AG04449 (cell line): ENCODE results near the gene STK32C.

Experiments
- CTCF ChIA-PET: fragments of 350-600 bp; formaldehyde crosslinking; extraction: SDS; loops from one replicate; lab custom pipeline; 2021; ENCODE audit warnings: antibody characterized with exemption; lab: Yijun Ruan, JAX
- POLR2A ChIA-PET: fragments of 400-600, 350-600 bp; formaldehyde crosslinking; extraction: SDS; loops from one replicate; lab custom pipeline; 2020; ENCODE audit warnings: antibody characterized with exemption, inconsistent platforms; lab: Yijun Ruan, JAX
- DNase-seq: peaks from one replicate; pipeline ENCODE4 v3.0.0-alpha.2; 2010; ENCODE audit warnings: low read depth, low spot score
- H3K4me3 ChIP-seq: 2 replicates; pipeline ENCODE4 v1.5.1; 2011; ENCODE audit warnings: low read depth, mild to moderate bottlenecking, control low read depth, low read length
- CTCF ChIP-seq: IDR thresholded peaks from one replicate; pipeline ENCODE4 v1.5.1; 2011; ENCODE audit warnings: mild to moderate bottlenecking, moderate library complexity, low read length, control low read depth, inconsistent platforms; ENCODE audit not compliant: insufficient read depth; ENCODE audit errors: missing control alignments

The STK32C gene

GRCh38 chr10:132187430-132188138 is 120.2 kb downstream of the STK32C start:
- POLR2A ChIA-PET: no interaction called here

DNA sequence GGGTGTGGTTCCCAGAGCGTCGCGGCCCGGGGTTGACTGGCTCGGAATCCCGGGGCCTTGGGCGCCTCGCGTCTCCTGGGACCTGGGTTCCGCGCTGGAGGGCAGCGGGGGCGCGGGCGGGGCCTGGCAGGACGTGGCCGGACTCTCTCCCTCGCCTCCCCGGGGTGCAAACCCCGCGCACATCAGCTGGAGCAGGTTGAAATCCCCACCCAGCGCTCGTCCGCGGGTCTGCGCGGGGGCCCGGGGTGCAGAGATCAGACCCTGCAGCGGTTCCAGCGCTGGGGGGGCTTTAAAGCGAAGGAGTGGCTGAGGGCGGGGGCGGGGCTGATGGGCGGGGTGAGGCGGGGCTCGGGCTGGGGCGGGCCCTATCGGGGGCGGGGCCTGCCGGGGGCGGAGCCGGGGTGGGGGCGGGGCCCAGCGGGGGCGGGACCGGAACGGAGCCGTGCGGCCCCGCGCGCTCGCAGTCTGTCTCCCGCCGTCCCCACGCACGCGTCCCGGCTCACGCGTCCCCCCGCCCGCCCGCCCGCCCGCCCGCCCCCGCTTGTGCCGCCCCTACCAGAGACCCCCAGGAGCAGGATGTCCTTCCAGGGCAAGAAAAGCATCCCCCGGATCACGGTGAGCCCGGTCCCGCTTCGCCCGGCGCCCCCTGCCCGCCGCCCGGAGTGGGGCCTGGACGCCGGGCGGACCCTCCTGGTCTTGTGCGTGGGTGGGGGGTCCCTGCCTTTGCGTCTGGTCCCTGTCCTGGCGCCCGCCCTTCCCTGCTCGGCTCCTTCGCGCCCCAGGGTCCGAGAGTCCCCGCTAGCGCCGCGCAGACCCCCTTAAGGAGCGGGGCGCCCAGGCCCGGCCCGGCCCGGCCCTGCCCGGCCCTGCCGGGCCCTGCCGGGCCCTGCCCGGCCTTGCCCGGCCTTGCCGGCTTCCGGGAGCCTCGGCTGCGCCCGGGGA is 121.0 kb downstream of the STK32C start, which contains the start of gene DPYSL4:
Gene DPYSL4 (plus strand): TSS at position 461 of the 942 bp plus-strand sequence. CDS start 116 bp downstream, at position 577.
- POLR2A ChIA-PET: no interaction called here
- CTCF ChIA-PET: interaction anchor here (1.6 kb wide), 1 partner anchor 36 kb away, joined by 3 read pairs; no protein-coding TSS in a partner anchor
- TF ChIP-seq CTCF: peak; percentile 1
- DNase-seq: no peak
- peak within 1 kb of the TSS; percentile 63 for H3K4me3 ChIP-seq

More at GRCh38 chr10:132187430-132188138, 120.2 kb downstream of the STK32C start:
- H3K4me3 ChIP-seq: peak overlapping the region; percentile 63
- CTCF ChIA-PET: interaction anchor here (1.6 kb wide), 1 partner anchor 35 kb away, joined by 3 read pairs; no protein-coding TSS in a partner anchor
- no peak for DNase-seq
- TF ChIP-seq CTCF: no peak

DNA sequence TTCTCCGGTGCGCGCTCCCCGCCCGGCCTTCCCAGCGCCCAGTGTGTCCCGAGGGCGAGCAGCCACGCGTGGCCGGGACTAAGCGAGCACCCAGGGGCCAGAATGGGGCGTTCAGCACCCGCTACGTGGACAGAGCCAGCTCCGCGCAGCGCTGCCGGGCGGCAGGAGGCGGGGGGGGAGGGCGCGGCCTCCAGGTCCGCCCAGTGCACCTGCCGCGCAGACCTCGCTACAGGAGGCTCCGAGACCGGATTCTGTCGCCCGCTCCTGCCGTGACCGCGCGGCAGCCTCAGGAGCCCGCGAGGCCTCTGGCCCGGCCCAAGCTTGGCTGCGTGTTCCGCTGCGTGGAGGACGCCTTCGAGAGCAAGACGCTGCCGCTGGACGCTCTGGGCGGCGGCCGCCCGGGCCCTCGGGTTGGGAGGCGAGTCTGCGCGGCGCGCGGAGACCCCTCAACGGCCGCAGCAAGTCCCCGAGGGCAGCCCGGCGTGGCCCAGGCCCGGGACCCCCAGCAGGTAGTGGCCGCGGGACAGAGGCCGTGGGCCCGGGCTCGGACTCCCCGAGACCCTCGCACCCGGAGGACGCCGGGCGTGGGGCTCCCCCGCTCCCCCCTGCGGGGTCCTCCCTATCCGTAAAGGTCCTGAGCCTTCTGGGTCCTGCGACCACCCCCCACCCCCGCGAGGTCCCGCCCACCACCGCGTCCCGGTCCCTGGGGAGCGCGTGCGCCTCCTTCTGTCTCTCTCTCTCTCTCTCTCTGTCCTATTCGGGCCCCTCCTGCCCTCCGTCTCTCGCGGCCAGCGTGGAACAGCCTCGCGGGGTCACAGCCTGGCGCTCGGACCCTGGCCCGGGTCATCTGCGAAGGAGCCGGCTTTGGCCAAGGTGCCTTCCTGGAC is 121.9 kb downstream of the STK32C start:
- ChIA-PET CTCF (no interaction called here), POLR2A (no interaction called here)
- peak overlapping the region; percentile 39; the same call in 1 of the 2 replicates for H3K4me3 ChIP-seq
- no peak for DNase-seq
- TF ChIP-seq CTCF: no peak

- no peak overlapping the region for H3K4me3 ChIP-seq
- no peak for TF ChIP-seq CTCF
- no peak for DNase-seq
- ChIA-PET CTCF (no interaction called here), POLR2A (no interaction called here)
Measured at GRCh38 chr10:132184816-132185593, 122.7 kb downstream of the STK32C start.

DNA sequence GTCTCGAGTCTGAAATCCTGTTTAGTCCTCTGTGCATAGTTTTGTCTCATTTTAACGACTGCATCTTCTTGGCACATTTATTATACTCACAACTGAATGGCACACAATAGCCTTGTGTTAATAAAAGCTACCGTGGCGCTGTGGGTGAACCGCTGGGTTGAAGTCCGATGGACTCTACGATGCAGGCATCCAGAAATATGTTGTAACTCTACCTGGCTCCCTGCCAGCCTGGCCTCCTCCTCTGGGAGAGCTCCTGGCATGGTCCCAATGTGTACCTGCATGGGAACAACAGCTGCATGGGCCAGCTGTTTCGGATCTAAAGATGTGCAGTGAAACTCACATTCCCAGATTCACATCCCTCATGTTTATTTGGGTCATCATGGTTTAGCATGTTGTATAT is 124.7 kb downstream of the STK32C start:
- ChIA-PET POLR2A (no interaction called here), CTCF (no interaction called here)
- H3K4me3 ChIP-seq: no peak overlapping the region
- no peak for DNase-seq
- no peak for TF ChIP-seq CTCF
